SK-N-SH (cell line): Measurements from ENCODE around the gene TPSB2.
A peak's percentile ranks its signal among the peaks of the same experiment; 100 is the strongest.

ENCODE experiments used
- CTCF ChIP-seq: fragments of 200-600 bp; sonication (generic); IDR thresholded peaks from 2 replicates; pipeline ENCODE4 v1.6.1; 2017; ENCODE audit warnings: antibody characterized with exemption, mild to moderate bottlenecking, moderate library complexity
- EZH2phosphoT487 ChIP-seq: fragments of 200-600 bp; sonication (generic); IDR thresholded peaks from 2 replicates; pipeline ENCODE4 v1.6.1; 2017; ENCODE audit warnings: low read depth, mixed run types, mild to moderate bottlenecking, antibody characterized with exemption, moderate library complexity, borderline replicate concordance
- FOSL2 ChIP-seq: IDR thresholded peaks from 2 replicates; pipeline ENCODE4 v1.4.0; 2012; ENCODE audit warnings: low read depth, mild to moderate bottlenecking, moderate library complexity, borderline replicate concordance
- FOXM1 ChIP-seq: IDR thresholded peaks from 2 replicates; pipeline ENCODE4 v1.4.0; 2012; ENCODE audit warnings: low read depth, mild to moderate bottlenecking
- GABPA ChIP-seq: IDR thresholded peaks from 2 replicates; pipeline ENCODE4 v1.4.0; 2012; ENCODE audit warnings: low read depth, mild to moderate bottlenecking
- JUND ChIP-seq: IDR thresholded peaks from 2 replicates; pipeline ENCODE4 v1.4.0; 2012
- POLR2AphosphoS5 ChIP-seq: IDR thresholded peaks from 2 replicates; pipeline ENCODE4 v1.6.1; 2012; ENCODE audit warnings: low read depth, low read length
- RAD21 ChIP-seq: IDR thresholded peaks from 2 replicates; pipeline ENCODE4 v1.6.1; 2012; ENCODE audit warnings: mild to moderate bottlenecking, low read length
- RCOR1 ChIP-seq: fragments of 150-350 bp; IDR thresholded peaks from 2 replicates; pipeline ENCODE4 v1.6.1; 2017; ENCODE audit warnings: antibody characterized with exemption, low read length
- SMC3 ChIP-seq: IDR thresholded peaks from 2 replicates; pipeline ENCODE4 v1.6.1; 2012; ENCODE audit warnings: low read depth, low read length, improper control_type of control experiment
- TAF1 ChIP-seq: IDR thresholded peaks from 2 replicates; pipeline ENCODE4 v1.6.1; 2012; ENCODE audit warnings: low read depth, mild to moderate bottlenecking, low read length, moderate library complexity, borderline replicate concordance
- TCF12 ChIP-seq: IDR thresholded peaks from 2 replicates; pipeline ENCODE4 v1.4.0; 2012
- ZBTB33 ChIP-seq: IDR thresholded peaks from 2 replicates; pipeline ENCODE4 v1.4.0; 2012; ENCODE audit warnings: low read depth, borderline replicate concordance
- TF ChIP-seq, protein P1 (sequence below): fragments of 150-350 bp; IDR thresholded peaks from 2 replicates; pipeline ENCODE4 v1.6.1; 2017; ENCODE audit warnings: antibody characterized with exemption, low read length, low read depth, borderline replicate concordance

DNA sequence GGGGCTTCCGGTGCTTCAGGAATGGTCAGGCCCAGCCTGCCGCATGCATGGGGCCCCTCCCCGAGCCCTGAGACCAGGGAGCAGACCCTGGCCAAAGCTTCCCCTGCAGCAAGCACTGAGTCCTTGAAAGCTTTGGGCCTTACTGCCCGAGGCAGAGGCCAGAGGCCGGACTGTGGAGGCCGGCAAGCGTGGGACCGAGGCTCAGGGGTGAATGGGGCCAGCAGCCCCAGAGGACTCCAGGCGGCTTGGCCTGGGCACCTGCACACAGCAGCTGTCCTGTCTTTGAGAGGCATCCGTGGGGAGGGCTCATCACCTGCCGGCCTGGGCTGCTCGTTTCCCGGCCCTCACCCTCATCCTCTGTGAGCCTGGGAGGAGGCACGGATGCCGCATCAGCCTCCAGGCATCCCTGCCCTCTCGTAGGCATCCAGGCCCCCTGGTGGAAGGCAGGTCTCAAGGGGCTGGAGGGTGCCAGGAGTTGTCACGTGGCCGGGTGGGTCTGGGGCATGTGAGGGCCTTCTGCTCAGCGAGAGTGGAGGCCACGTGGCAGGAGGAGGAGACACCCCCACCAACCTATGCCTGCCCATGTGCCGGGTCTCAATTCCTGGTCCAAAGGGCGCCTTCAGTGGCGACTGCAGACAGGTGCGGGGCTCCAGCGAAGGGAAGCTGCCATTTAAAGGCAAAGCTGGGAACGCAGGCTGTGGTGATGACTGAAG lies 45.7 kb downstream of the TPSB2 start:
- TF ChIP-seq, protein P1, sequence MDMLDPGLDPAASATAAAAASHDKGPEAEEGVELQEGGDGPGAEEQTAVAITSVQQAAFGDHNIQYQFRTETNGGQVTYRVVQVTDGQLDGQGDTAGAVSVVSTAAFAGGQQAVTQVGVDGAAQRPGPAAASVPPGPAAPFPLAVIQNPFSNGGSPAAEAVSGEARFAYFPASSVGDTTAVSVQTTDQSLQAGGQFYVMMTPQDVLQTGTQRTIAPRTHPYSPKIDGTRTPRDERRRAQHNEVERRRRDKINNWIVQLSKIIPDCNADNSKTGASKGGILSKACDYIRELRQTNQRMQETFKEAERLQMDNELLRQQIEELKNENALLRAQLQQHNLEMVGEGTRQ, result no peak
- TF ChIP-seq CTCF (peak; percentile 43), JUND (no peak), ZBTB33 (no peak), TCF12 (no peak), RAD21 (no peak), FOSL2 (no peak), TAF1 (no peak), FOXM1 (no peak), POLR2AphosphoS5 (no peak), RCOR1 (no peak), SMC3 (no peak), GABPA (no peak), EZH2phosphoT487 (no peak)
